ENCODE measurements around the gene PIEZO1.

DNA sequence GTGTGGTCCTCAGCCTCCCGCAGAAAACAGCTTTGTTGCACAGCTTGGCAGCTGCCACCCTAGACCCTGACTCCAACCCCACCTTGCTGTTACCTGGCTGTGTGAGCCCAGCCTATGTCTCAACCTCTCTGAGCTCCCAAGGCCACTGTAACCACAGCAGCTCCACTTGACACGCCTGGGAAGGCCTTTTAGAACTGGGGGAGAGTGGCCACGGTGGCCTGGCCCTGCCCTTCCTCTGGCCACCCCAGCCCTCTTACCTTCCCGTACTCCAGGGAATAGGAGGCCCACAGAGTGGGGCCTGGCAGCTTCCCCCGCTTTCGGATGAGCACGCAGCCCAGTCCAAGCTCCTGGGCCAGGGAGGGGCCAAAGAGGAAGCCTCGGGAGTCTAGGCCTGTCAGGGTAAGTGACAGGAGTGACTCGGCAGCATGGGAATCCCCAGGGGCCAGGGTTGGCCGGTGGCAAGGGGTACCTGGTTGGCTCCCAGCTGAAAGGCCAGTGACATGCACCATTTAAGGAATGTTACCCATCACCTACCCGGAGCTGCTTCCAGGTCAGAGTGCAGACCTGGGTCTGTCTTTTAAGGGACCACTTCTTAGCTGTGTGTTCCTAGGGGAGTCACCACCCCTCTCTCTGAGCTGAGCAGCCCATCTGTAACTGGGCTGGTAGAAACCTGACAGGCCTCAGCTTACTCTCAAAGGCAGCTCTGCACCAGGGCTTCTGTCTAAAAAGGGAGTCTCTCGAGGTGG, 25.3 kb upstream of the PIEZO1 start:
- TF ChIP-seq, protein P1, sequence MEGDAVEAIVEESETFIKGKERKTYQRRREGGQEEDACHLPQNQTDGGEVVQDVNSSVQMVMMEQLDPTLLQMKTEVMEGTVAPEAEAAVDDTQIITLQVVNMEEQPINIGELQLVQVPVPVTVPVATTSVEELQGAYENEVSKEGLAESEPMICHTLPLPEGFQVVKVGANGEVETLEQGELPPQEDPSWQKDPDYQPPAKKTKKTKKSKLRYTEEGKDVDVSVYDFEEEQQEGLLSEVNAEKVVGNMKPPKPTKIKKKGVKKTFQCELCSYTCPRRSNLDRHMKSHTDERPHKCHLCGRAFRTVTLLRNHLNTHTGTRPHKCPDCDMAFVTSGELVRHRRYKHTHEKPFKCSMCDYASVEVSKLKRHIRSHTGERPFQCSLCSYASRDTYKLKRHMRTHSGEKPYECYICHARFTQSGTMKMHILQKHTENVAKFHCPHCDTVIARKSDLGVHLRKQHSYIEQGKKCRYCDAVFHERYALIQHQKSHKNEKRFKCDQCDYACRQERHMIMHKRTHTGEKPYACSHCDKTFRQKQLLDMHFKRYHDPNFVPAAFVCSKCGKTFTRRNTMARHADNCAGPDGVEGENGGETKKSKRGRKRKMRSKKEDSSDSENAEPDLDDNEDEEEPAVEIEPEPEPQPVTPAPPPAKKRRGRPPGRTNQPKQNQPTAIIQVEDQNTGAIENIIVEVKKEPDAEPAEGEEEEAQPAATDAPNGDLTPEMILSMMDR (IDR thresholded peaks at IDR 0.05) = no peak
- TF ChIP-seq EZH2 (IDR thresholded peaks at IDR 0.05) (no peak), EZH2phosphoT487 (IDR thresholded peaks at IDR 0.05) (no peak)
